ENCODE data around the gene SNX9.

GRCh38 chr6:157877573-157878438 is 54.8 kb downstream of the SNX9 start:
- TF ChIP-seq REST (IDR thresholded peaks at IDR 0.05; ENCODE audit: borderline replicate concordance) (no peak), EZH2 (IDR thresholded peaks at IDR 0.05; ENCODE audit: borderline replicate concordance, insufficient read depth, low read length, poor library complexity, severe bottlenecking) (no peak), EP300 (conservative IDR thresholded peaks at IDR 0.05; ENCODE audit: poor library complexity, severe bottlenecking) (no peak), RAD21 (conservative IDR thresholded peaks at IDR 0.05) (no peak), POLR2AphosphoS5 (IDR thresholded peaks at IDR 0.05) (no peak), CTCF (IDR thresholded peaks at IDR 0.05; ENCODE audit: poor library complexity, severe bottlenecking) (no peak), TAF1 (IDR thresholded peaks at IDR 0.05; ENCODE audit: low read depth) (no peak), MXI1 (conservative IDR thresholded peaks at IDR 0.05; ENCODE audit: poor library complexity, severe bottlenecking) (no peak), SMC3 (conservative IDR thresholded peaks at IDR 0.05; ENCODE audit: poor library complexity) (no peak)

All from neural cell (in vitro differentiated cells).